H1 (cell line): Measurements from ENCODE around the gene ARMH3. TPM values are rescaled to one million over a fixed set of nuclear protein-coding genes. Genes with fewer than 3 reads are reported as not detected.

Experiments used
- CREB1 ChIP-seq: IDR thresholded peaks from 2 replicates; pipeline ENCODE4 v1.6.1; 2012; ENCODE audit warnings: inconsistent platforms
- EGR1 ChIP-seq: IDR thresholded peaks from 2 replicates; pipeline ENCODE4 v1.6.1; 2011; ENCODE audit warnings: low read depth, low read length, borderline replicate concordance
- HDAC2 ChIP-seq, 2 experiments: fragments of 300-600 bp in 1 of 2; sonication (generic) in 1 of 2; IDR thresholded peaks; 2 replicates each; pipeline ENCODE4 v1.6.1; 2011 to 2012; ENCODE audit warnings: low read depth in 2 of 2, low read length in 2 of 2, mild to moderate bottlenecking in 2 of 2, moderate library complexity in 2 of 2, borderline replicate concordance in 1 of 2, inconsistent platforms in 1 of 2
- KDM1A ChIP-seq: fragments of 200-600, 300-600 bp; sonication (generic); IDR thresholded peaks from 2 replicates; pipeline ENCODE4 v1.7.1; 2016; ENCODE audit warnings: mild to moderate bottlenecking, low read length, borderline replicate concordance
- RBBP5 ChIP-seq: IDR thresholded peaks from 2 replicates; pipeline ENCODE4 v1.7.1; 2012; ENCODE audit warnings: low read depth, mild to moderate bottlenecking, inconsistent platforms, low read length, moderate library complexity, borderline replicate concordance
- SIN3A ChIP-seq, 2 experiments: IDR thresholded peaks in 1 of 2; conservative IDR thresholded peaks in 1 of 2; 2 replicates each; pipeline ENCODE4 v1.6.1; 2011 to 2012; ENCODE audit warnings: low read length in 2 of 2, improper control_type of control experiment in 1 of 2, low read depth in 1 of 2, mild to moderate bottlenecking in 1 of 2
- TAF7 ChIP-seq: optimal IDR thresholded peaks from 2 replicates; pipeline ENCODE3; 2011; ENCODE audit warnings: low read depth, mild to moderate bottlenecking, inconsistent platforms, low read length, moderate library complexity, borderline replicate concordance
- YY1 ChIP-seq: IDR thresholded peaks from 2 replicates; pipeline ENCODE4 v1.6.1; 2011; ENCODE audit warnings: low read depth, mild to moderate bottlenecking, low read length
- polyA plus RNA-seq, 7 experiments: library from polyadenylated mRNA; depleted of rRNA in 3 of 7; stranded (reverse) in 5 of 7; unstranded in 2 of 7; fragments of >200 nt in 5 of 7; fragments of 200-250 nt in 2 of 7; gene quantifications; 1 replicate in 5 of 7; 2 replicates in 1 of 7; 4 replicates in 1 of 7; pipeline versions ENCODE4 v1.2.1 to v1.2.3, GENCODE V29; 2011 to 2013; ENCODE audit warnings: missing spikeins in 2 of 7, mixed read lengths in 2 of 7
- total RNA-seq: library from RNA; stranded (reverse); fragmentation: NEBNext Ultra II Directional; extraction: Animal tissue kit (Norgen Biotek cat#: 25700); gene quantifications from 2 replicates; pipeline ENCODE4 v1.2.1, GENCODE V29; 2021

ARMH3 gene
- total and polyA plus RNA-seq, 2 of the 8 experiments (the other 6 are each of a cell fraction or from before 2014, with no cell fraction given): 11.6 to 18.3 TPM

- TF ChIP-seq SIN3A (conservative IDR thresholded peaks at IDR 0.05 in 1 of 2, IDR thresholded peaks at IDR 0.05 in 1 of 2; ENCODE audit: low read depth in 1 of 2, low read length in 2 of 2): no peak; a peak in 1 of 4 replicates
- peak; percentile 42; the same call in 1 of the 2 replicates for TF ChIP-seq RBBP5
- no peak for TF ChIP-seq EGR1
- no peak for TF ChIP-seq KDM1A
- TF ChIP-seq TAF7: peak; percentile 3
- peak; percentile 72 for TF ChIP-seq YY1
- TF ChIP-seq CREB1: peak; percentile 79
- TF ChIP-seq HDAC2 (IDR thresholded peaks at IDR 0.05; ENCODE audit: borderline replicate concordance in 1 of 2, low read depth in 2 of 2, low read length in 2 of 2): peak in 1 of 2 experiments; percentile 2; a peak in 1 of 4 replicates
Observed at GRCh38 chr10:102064868-102065560, 9.0 kb upstream of the ARMH3 start, which contains the start of gene HPS6 (continued).
